H1 (cell line): ENCODE data around the gene KDF1. TPM values are rescaled to one million over a fixed set of nuclear protein-coding genes. Genes with fewer than 3 reads are reported as not detected.
A peak's percentile ranks its signal among the peaks of the same experiment; 100 is the strongest.

Experiments used
- ASH2L ChIP-seq: fragments of 200-600, 300-600 bp; sonication (generic); IDR thresholded peaks from one replicate; pipeline ENCODE4 v1.7.1; 2017; ENCODE audit warnings: low read length
- BCL11A ChIP-seq, 2 experiments: IDR thresholded peaks; one replicate each; pipeline ENCODE4 v1.6.1; 2011; ENCODE audit warnings: low read depth in 2 of 2, low read length in 2 of 2, mild to moderate bottlenecking in 2 of 2
- CHD1 ChIP-seq: IDR thresholded peaks from 2 replicates; pipeline ENCODE4 v1.6.1; 2012; ENCODE audit warnings: low read depth, low read length, improper control_type of control experiment
- CHD2 ChIP-seq: IDR thresholded peaks from 2 replicates; pipeline ENCODE4 v1.6.1; 2012; ENCODE audit warnings: low read length, improper control_type of control experiment
- EGR1 ChIP-seq: IDR thresholded peaks from 2 replicates; pipeline ENCODE4 v1.6.1; 2011; ENCODE audit warnings: low read depth, low read length, borderline replicate concordance
- EZH2 ChIP-seq: fragments of 200-600 bp; sonication (generic); IDR thresholded peaks from 2 replicates; pipeline ENCODE4 v1.7.1; 2012; ENCODE audit warnings: low read depth, mild to moderate bottlenecking, moderate library complexity, low read length, inconsistent platforms; ENCODE audit not compliant: severe bottlenecking
- GTF2F1 ChIP-seq: IDR thresholded peaks from 2 replicates; pipeline ENCODE4 v1.6.1; 2012; ENCODE audit warnings: low read depth, low read length, improper control_type of control experiment, borderline replicate concordance
- JUND ChIP-seq: IDR thresholded peaks from 2 replicates; pipeline ENCODE4 v1.6.1; 2011; ENCODE audit warnings: mild to moderate bottlenecking, improper control_type of control experiment, low read length
- KDM4A ChIP-seq: IDR thresholded peaks from one replicate; pipeline ENCODE4 v1.7.1; 2012; ENCODE audit warnings: low read depth, mild to moderate bottlenecking, moderate library complexity, low read length, inconsistent platforms; ENCODE audit not compliant: severe bottlenecking
- MAFK ChIP-seq: IDR thresholded peaks from 2 replicates; pipeline ENCODE4 v1.6.1; 2012; ENCODE audit warnings: low read depth, mild to moderate bottlenecking, improper control_type of control experiment, low read length
- NANOG ChIP-seq: IDR thresholded peaks from 2 replicates; pipeline ENCODE4 v1.6.1; 2011; ENCODE audit warnings: low read length, low read depth, mild to moderate bottlenecking, inconsistent platforms; ENCODE audit not compliant: insufficient read depth, poor library complexity, severe bottlenecking
- POLR2A ChIP-seq, 2 experiments: IDR thresholded peaks; 1 replicate in 1 of 2; 2 replicates in 1 of 2; pipeline ENCODE4 v1.6.1; 2011; ENCODE audit warnings: low read depth in 2 of 2, low read length in 2 of 2, mild to moderate bottlenecking in 2 of 2; ENCODE audit errors: control extremely low read depth in 1 of 2
- POLR2AphosphoS5 ChIP-seq: IDR thresholded peaks from 2 replicates; pipeline ENCODE4 v1.6.1; 2011; ENCODE audit warnings: low read depth, low read length
- RNF2 ChIP-seq: fragments of 200-900, 300-1000 bp; sonication (generic); IDR thresholded peaks from 2 replicates; pipeline ENCODE4 v1.7.1; 2016; ENCODE audit warnings: borderline replicate concordance, low read depth, mild to moderate bottlenecking, antibody characterized with exemption, low read length; ENCODE audit not compliant: poor library complexity, severe bottlenecking; ENCODE audit errors: missing control alignments
- RXRA ChIP-seq: IDR thresholded peaks from 2 replicates; pipeline ENCODE4 v1.6.1; 2011; ENCODE audit warnings: low read depth, mild to moderate bottlenecking, low read length, moderate library complexity; ENCODE audit not compliant: insufficient read depth
- SIX5 ChIP-seq: IDR thresholded peaks from 2 replicates; pipeline ENCODE4 v1.6.1; 2011; ENCODE audit warnings: mild to moderate bottlenecking, low read depth, low read length
- SUZ12 ChIP-seq: fragments of 200-600 bp; sonication (generic); IDR thresholded peaks from 2 replicates; pipeline ENCODE4 v1.6.1; 2012; ENCODE audit warnings: mild to moderate bottlenecking, inconsistent platforms, low read length, moderate library complexity, mixed read lengths
- TAF1 ChIP-seq: IDR thresholded peaks from 2 replicates; pipeline ENCODE4 v1.6.1; 2011; ENCODE audit warnings: mild to moderate bottlenecking, low read depth, low read length
- TAF7 ChIP-seq: optimal IDR thresholded peaks from 2 replicates; pipeline ENCODE3; 2011; ENCODE audit warnings: low read depth, mild to moderate bottlenecking, inconsistent platforms, low read length, moderate library complexity, borderline replicate concordance
- USF2 ChIP-seq: IDR thresholded peaks from 2 replicates; pipeline ENCODE4 v1.6.1; 2011; ENCODE audit warnings: low read length, improper control_type of control experiment
- polyA plus RNA-seq, 7 experiments: library from polyadenylated mRNA; depleted of rRNA in 3 of 7; stranded (reverse) in 5 of 7; unstranded in 2 of 7; fragments of >200 nt in 5 of 7; fragments of 200-250 nt in 2 of 7; gene quantifications; 1 replicate in 5 of 7; 2 replicates in 1 of 7; 4 replicates in 1 of 7; pipeline versions ENCODE4 v1.2.1 to v1.2.3, GENCODE V29; 2011 to 2013; ENCODE audit warnings: missing spikeins in 2 of 7, mixed read lengths in 2 of 7
- total RNA-seq: library from RNA; stranded (reverse); fragmentation: NEBNext Ultra II Directional; extraction: Animal tissue kit (Norgen Biotek cat#: 25700); gene quantifications from 2 replicates; pipeline ENCODE4 v1.2.1, GENCODE V29; 2021
- TF ChIP-seq, protein P1 (sequence below): IDR thresholded peaks from 2 replicates; pipeline ENCODE4 v1.6.1; 2012; ENCODE audit warnings: inconsistent platforms
- TF ChIP-seq, protein P2 (sequence below): IDR thresholded peaks from 2 replicates; pipeline ENCODE4 v1.6.1; 2012; ENCODE audit warnings: low read length, inconsistent platforms

The KDF1 gene
- total and polyA plus RNA-seq, 2 of the 8 experiments (the other 6 are each of a cell fraction or from before 2014, with no cell fraction given), result 16.9 to 37.5 TPM

DNA sequence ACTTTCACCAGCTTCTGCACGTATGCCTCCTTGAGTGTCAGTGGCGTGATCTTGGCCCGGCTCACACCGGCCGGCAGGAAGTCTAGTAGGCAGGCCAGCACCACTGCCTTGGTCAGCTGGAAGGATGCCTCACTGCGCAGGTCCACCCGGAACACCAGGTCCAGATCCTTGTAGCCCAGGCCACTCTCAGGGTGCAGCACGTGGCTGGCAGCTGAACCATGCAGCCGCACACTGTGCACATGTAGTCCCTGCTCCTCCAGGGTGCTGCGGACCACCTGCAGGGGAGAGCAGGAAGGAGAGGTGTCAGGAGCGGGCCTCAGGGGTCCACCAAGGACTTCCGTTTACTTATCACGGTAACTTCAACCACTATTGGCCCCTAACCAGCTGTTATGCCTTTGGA lies 46.4 kb upstream of the KDF1 start (continued):
- TF ChIP-seq, protein P1, sequence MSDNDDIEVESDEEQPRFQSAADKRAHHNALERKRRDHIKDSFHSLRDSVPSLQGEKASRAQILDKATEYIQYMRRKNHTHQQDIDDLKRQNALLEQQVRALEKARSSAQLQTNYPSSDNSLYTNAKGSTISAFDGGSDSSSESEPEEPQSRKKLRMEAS, result peak; percentile 91
- TF ChIP-seq EGR1 (no peak), CHD2 (no peak), TAF7 (no peak), NANOG (no peak), RNF2 (no peak), JUND (no peak), RXRA (no peak), POLR2A (IDR thresholded peaks at IDR 0.05; ENCODE audit: control extremely low read depth in 1 of 2, low read depth in 2 of 2, low read length in 2 of 2) (peak in 1 of 2 experiments; percentile 88; a peak in 2 of 3 replicates), SUZ12 (no peak), KDM4A (no peak), SIX5 (no peak), USF2 (no peak), TAF1 (no peak), GTF2F1 (no peak), MAFK (no peak), ASH2L (no peak), EZH2 (no peak), POLR2AphosphoS5 (peak; percentile 81), BCL11A (IDR thresholded peaks at IDR 0.05; ENCODE audit: low read depth in 2 of 2, low read length in 2 of 2) (no peak), CHD1 (no peak)
- TF ChIP-seq, protein P2, sequence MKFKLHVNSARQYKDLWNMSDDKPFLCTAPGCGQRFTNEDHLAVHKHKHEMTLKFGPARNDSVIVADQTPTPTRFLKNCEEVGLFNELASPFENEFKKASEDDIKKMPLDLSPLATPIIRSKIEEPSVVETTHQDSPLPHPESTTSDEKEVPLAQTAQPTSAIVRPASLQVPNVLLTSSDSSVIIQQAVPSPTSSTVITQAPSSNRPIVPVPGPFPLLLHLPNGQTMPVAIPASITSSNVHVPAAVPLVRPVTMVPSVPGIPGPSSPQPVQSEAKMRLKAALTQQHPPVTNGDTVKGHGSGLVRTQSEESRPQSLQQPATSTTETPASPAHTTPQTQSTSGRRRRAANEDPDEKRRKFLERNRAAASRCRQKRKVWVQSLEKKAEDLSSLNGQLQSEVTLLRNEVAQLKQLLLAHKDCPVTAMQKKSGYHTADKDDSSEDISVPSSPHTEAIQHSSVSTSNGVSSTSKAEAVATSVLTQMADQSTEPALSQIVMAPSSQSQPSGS, result no peak
- TF ChIP-seq, all 59 proteins: peak for 5
